H1 (cell line): ENCODE measurements around the gene KCNE1. TPM values are rescaled to one million over a fixed set of nuclear protein-coding genes. Genes with fewer than 3 reads are reported as not detected.
"Not testable (repeated sequence)": the region's sequence is repeated elsewhere in the genome, so short reads cannot be mapped to it uniquely, and the experiment has no call there.

Experiments used
- CTCF ChIA-PET: fragments of 300-600 bp; sonication (Branson Sonifier 250); formaldehyde crosslinking; loops from one replicate; lab custom pipeline; 2021; ENCODE audit not compliant: partially characterized antibody; lab: Charles Lee
- POLR2A ChIA-PET: fragments of 300-600 bp; sonication (Branson Sonifier 250); formaldehyde crosslinking; loops from one replicate; lab custom pipeline; 2021; ENCODE audit warnings: inconsistent platforms; ENCODE audit not compliant: partially characterized antibody; lab: Charles Lee
- DNase-seq, 2 experiments: peaks; one replicate each; pipeline versions ENCODE4 v3.0.0 to v3.0.0-alpha.2; 2010 to 2022; ENCODE audit warnings: low spot score in 2 of 2, low read depth in 1 of 2, mixed read lengths in 1 of 2
- FAIRE-seq: peaks from 2 replicates; lab custom pipeline; 2011; peaks lifted over from hg19 to GRCh38; lab: Jason Lieb, UNC
- H2AFZ ChIP-seq: 2 replicates; pipeline ENCODE4 v1.8.1; 2012; ENCODE audit warnings: low read length, inconsistent platforms
- H2AK5ac ChIP-seq: 2 replicates; pipeline ENCODE4 v1.6.1; 2013; ENCODE audit warnings: low read depth, low read length
- H2BK120ac ChIP-seq: replicated peaks from 2 replicates; pipeline ENCODE3; 2013; ENCODE audit warnings: low read depth, low read length, inconsistent platforms
- H2BK12ac ChIP-seq: 2 replicates; pipeline ENCODE4 v1.6.1; 2013; ENCODE audit warnings: low read depth, low read length
- H2BK15ac ChIP-seq: 2 replicates; pipeline ENCODE4 v1.6.1; 2013; ENCODE audit warnings: low read length
- H2BK20ac ChIP-seq: 2 replicates; pipeline ENCODE4 v1.6.1; 2013; ENCODE audit warnings: low read length
- H2BK5ac ChIP-seq: 2 replicates; pipeline ENCODE4 v1.6.1; 2013; ENCODE audit warnings: low read depth, low read length
- H3K14ac ChIP-seq: 2 replicates; pipeline ENCODE4 v1.6.1; 2013; ENCODE audit warnings: inconsistent platforms; ENCODE audit not compliant: insufficient read length
- H3K18ac ChIP-seq: 2 replicates; pipeline ENCODE4 v1.6.1; 2013; ENCODE audit warnings: low read length; ENCODE audit errors: extremely low read depth
- H3K23ac ChIP-seq: 2 replicates; pipeline ENCODE4 v1.6.1; 2013; ENCODE audit warnings: inconsistent platforms; ENCODE audit not compliant: insufficient read length
- H3K23me2 ChIP-seq: 2 replicates; pipeline ENCODE4 v1.6.1; 2013; ENCODE audit warnings: low read depth, low read length
- H3K27ac ChIP-seq: 2 replicates; pipeline ENCODE4 v1.6.1; 2011; ENCODE audit warnings: low read depth, low read length, inconsistent platforms
- H3K27me3 ChIP-seq, 4 experiments: replicated peaks in 1 of 4; 1 replicate in 1 of 4; 2 replicates in 3 of 4; pipeline versions ENCODE4 v1.6.1 to v1.8.1; 2011 to 2013; ENCODE audit warnings: low read length in 3 of 4, mild to moderate bottlenecking in 3 of 4, inconsistent platforms in 2 of 4, mixed read lengths in 2 of 4, moderate library complexity in 1 of 4; ENCODE audit not compliant: control insufficient read depth in 3 of 4, insufficient read depth in 3 of 4; ENCODE audit errors: extremely low read depth in 1 of 4
- H3K36me3 ChIP-seq, 4 experiments: 2 replicates each; pipeline versions ENCODE4 v1.6.1 to v1.8.1; 2011 to 2013; ENCODE audit warnings: mild to moderate bottlenecking in 4 of 4, low read length in 3 of 4, moderate library complexity in 2 of 4, control low read depth in 1 of 4, inconsistent platforms in 1 of 4; ENCODE audit not compliant: insufficient read depth in 4 of 4, control insufficient read depth in 2 of 4
- H3K4ac ChIP-seq: replicated peaks from 2 replicates; pipeline ENCODE3; 2013; ENCODE audit warnings: low read length, low read depth, mixed read lengths, inconsistent platforms; ENCODE audit not compliant: insufficient read length
- H3K4me1 ChIP-seq, 4 experiments: replicated peaks in 1 of 4; 1 replicate in 1 of 4; 2 replicates in 3 of 4; pipeline versions ENCODE4 v1.6.1 to v1.8.1; 2011 to 2013; ENCODE audit warnings: low read length in 3 of 4, inconsistent platforms in 2 of 4, mixed read lengths in 1 of 4; ENCODE audit not compliant: insufficient read depth in 4 of 4, control insufficient read depth in 3 of 4
- H3K4me2 ChIP-seq, 2 experiments: 2 replicates each; pipeline versions ENCODE4 v1.6.1 to v1.8.1; 2011 to 2013; ENCODE audit warnings: low read depth in 2 of 2, low read length in 2 of 2, control low read depth in 1 of 2, inconsistent platforms in 1 of 2, mild to moderate bottlenecking in 1 of 2; ENCODE audit not compliant: insufficient read depth in 1 of 2
- H3K4me3 ChIP-seq, 4 experiments: fragments of 200-600, 300-600 bp in 1 of 4; sonication (generic), shearing (Covaris generic), sonication (Bioruptor Twin) in 1 of 4; 2 replicates each; pipeline versions ENCODE4 v1.5.1 to v1.8.1; 2011 to 2016; ENCODE audit warnings: low read length in 4 of 4, low read depth in 3 of 4, control low read depth in 2 of 4, inconsistent platforms in 2 of 4, mild to moderate bottlenecking in 2 of 4, mixed read lengths in 1 of 4, moderate library complexity in 1 of 4; ENCODE audit not compliant: insufficient read depth in 2 of 4; ENCODE audit errors: extremely low read depth in 1 of 4
- H3K56ac ChIP-seq: replicated peaks from 2 replicates; pipeline ENCODE3; 2013; ENCODE audit warnings: low read depth, mild to moderate bottlenecking, mixed read lengths, low read length, inconsistent platforms; ENCODE audit not compliant: insufficient read length
- H3K79me1 ChIP-seq: 2 replicates; pipeline ENCODE4 v1.6.1; 2013; ENCODE audit warnings: low read depth, low read length, control low read depth
- H3K79me2 ChIP-seq, 2 experiments: 2 replicates each; pipeline versions ENCODE4 v1.6.1 to v1.8.1; 2012 to 2013; ENCODE audit warnings: low read length in 2 of 2, mild to moderate bottlenecking in 2 of 2, inconsistent platforms in 1 of 2; ENCODE audit not compliant: insufficient read depth in 2 of 2, control insufficient read depth in 1 of 2
- H3K9ac ChIP-seq, 4 experiments: replicated peaks in 1 of 4; 1 replicate in 1 of 4; 2 replicates in 3 of 4; pipeline versions ENCODE4 v1.6.1 to v1.8.1; 2011 to 2013; ENCODE audit warnings: low read depth in 3 of 4, low read length in 3 of 4, control low read depth in 2 of 4, mild to moderate bottlenecking in 2 of 4, moderate library complexity in 2 of 4, inconsistent platforms in 1 of 4; ENCODE audit errors: extremely low read depth in 1 of 4
- H3K9me3 ChIP-seq, 2 experiments: 2 replicates each; pipeline versions ENCODE4 v1.6.1 to v1.8.1; 2012 to 2013; ENCODE audit warnings: mild to moderate bottlenecking in 2 of 2, moderate library complexity in 2 of 2, control low read depth in 1 of 2, inconsistent platforms in 1 of 2, low read depth in 1 of 2, low read length in 1 of 2, mixed read lengths in 1 of 2; ENCODE audit not compliant: insufficient read depth in 2 of 2
- H4K20me1 ChIP-seq, 2 experiments: replicated peaks in 1 of 2; 2 replicates each; pipeline versions ENCODE3 to v1.8.1; 2011 to 2013; ENCODE audit warnings: inconsistent platforms in 2 of 2, low read length in 2 of 2, mild to moderate bottlenecking in 1 of 2; ENCODE audit not compliant: insufficient read depth in 2 of 2, control insufficient read depth in 1 of 2
- H4K5ac ChIP-seq: 2 replicates; pipeline ENCODE4 v1.6.1; 2013; ENCODE audit warnings: low read length, low read depth, mixed read lengths, inconsistent platforms; ENCODE audit not compliant: insufficient read length
- H4K8ac ChIP-seq: 2 replicates; pipeline ENCODE4 v1.8.0; 2013; ENCODE audit warnings: mild to moderate bottlenecking, moderate library complexity, low read length, inconsistent platforms; ENCODE audit not compliant: insufficient read depth; ENCODE audit errors: extremely low read depth
- H4K91ac ChIP-seq: replicated peaks from 2 replicates; pipeline ENCODE3; 2013; ENCODE audit warnings: low read length, mixed read lengths, inconsistent platforms; ENCODE audit not compliant: insufficient read length
- WGBS, 2 experiments: shearing (Covaris generic) in 1 of 2; methylation state at CpG; one replicate each; pipeline versions ENCODE4 v1.1.6 to v1.1.7; 2013 to 2015; ENCODE audit warnings: low lambda C conversion rate in 2 of 2, mixed read lengths in 2 of 2, inconsistent platforms in 1 of 2, low coverage in 1 of 2, missing lambda C conversion rate in 1 of 2; ENCODE audit not compliant: insufficient replicate concordance in 2 of 2, insufficient coverage in 1 of 2, insufficient read length in 1 of 2; ENCODE audit errors: extremely low coverage in 1 of 2, missing lambda C conversion rate in 1 of 2; 5-methylcytosine and 5-hydroxymethylcytosine counted together
- polyA plus RNA-seq, 7 experiments: library from polyadenylated mRNA; depleted of rRNA in 3 of 7; stranded (reverse) in 5 of 7; unstranded in 2 of 7; fragments of >200 nt in 5 of 7; fragments of 200-250 nt in 2 of 7; gene quantifications; 1 replicate in 5 of 7; 2 replicates in 1 of 7; 4 replicates in 1 of 7; pipeline versions ENCODE4 v1.2.1 to v1.2.3, GENCODE V29; 2011 to 2013; ENCODE audit warnings: missing spikeins in 2 of 7, mixed read lengths in 2 of 7
- total RNA-seq: library from RNA; stranded (reverse); fragmentation: NEBNext Ultra II Directional; extraction: Animal tissue kit (Norgen Biotek cat#: 25700); gene quantifications from 2 replicates; pipeline ENCODE4 v1.2.1, GENCODE V29; 2021

KCNE1 gene
- total and polyA plus RNA-seq, 2 of the 8 experiments (the other 6 are each of a cell fraction or from before 2014, with no cell fraction given) = 0.08 to 0.28 TPM

- H3K4me1 ChIP-seq, POLR2A ChIA-PET, H2BK12ac ChIP-seq, H4K5ac ChIP-seq, H4K91ac ChIP-seq, H3K18ac ChIP-seq, H2BK15ac ChIP-seq, H3K9me3 ChIP-seq, H3K23ac ChIP-seq, H3K79me2 ChIP-seq, DNase-seq, H3K4me2 ChIP-seq, H3K23me2 ChIP-seq, H2BK5ac ChIP-seq, H3K36me3 ChIP-seq, H3K14ac ChIP-seq, H2BK20ac ChIP-seq, H3K27me3 ChIP-seq, FAIRE-seq, H4K8ac ChIP-seq, H2BK120ac ChIP-seq, H3K4me3 ChIP-seq, H3K4ac ChIP-seq, H3K9ac ChIP-seq, H2AK5ac ChIP-seq, H3K79me1 ChIP-seq, H3K27ac ChIP-seq, CTCF ChIA-PET, H2AFZ ChIP-seq, H3K56ac ChIP-seq, H4K20me1 ChIP-seq: not testable (repeated sequence)
- no CpG with 5 or more reads among the region's 4 CpGs for WGBS, 2 experiments
Measured at GRCh38 chr21:34423805-34424204, 88.2 kb downstream of the KCNE1 start, which contains the start of gene SMIM34. Gene SMIM34 (minus strand): TSS chr21:34423951. CDS start chr21:34423839, 112 bp downstream.

GRCh38 chr21:34417448-34418077 lies 94.4 kb downstream of the KCNE1 start:
- H2AK5ac ChIP-seq, H3K79me2 ChIP-seq, H4K91ac ChIP-seq, H2BK5ac ChIP-seq, H3K4ac ChIP-seq, H3K9ac ChIP-seq, H3K79me1 ChIP-seq, H3K23ac ChIP-seq, H3K18ac ChIP-seq, H3K27ac ChIP-seq, H3K23me2 ChIP-seq, H3K36me3 ChIP-seq, H3K4me3 ChIP-seq, H4K8ac ChIP-seq, FAIRE-seq, H4K5ac ChIP-seq, H2BK12ac ChIP-seq, H3K14ac ChIP-seq, H2BK120ac ChIP-seq, DNase-seq, H2AFZ ChIP-seq, H3K4me2 ChIP-seq, H2BK15ac ChIP-seq, H4K20me1 ChIP-seq, POLR2A ChIA-PET, H3K9me3 ChIP-seq, H3K4me1 ChIP-seq, H2BK20ac ChIP-seq, H3K27me3 ChIP-seq, CTCF ChIA-PET, H3K56ac ChIP-seq: not testable (repeated sequence)
- WGBS, 2 experiments = no CpG with 5 or more reads among the region's 5 CpGs
